Colonic mucosa (tissue), 4 donors: ENCODE data around the gene PIR. TPM values are rescaled to one million over a fixed set of nuclear protein-coding genes. Genes with fewer than 3 reads are reported as not detected.

Source experiments
- DNase-seq: peaks from one replicate; pipeline ENCODE4 v3.0.0-alpha.2; 2020
- H3K27ac ChIP-seq: fragments of 200-600 bp; one replicate; pipeline ENCODE4 v1.8.0; 2021
- H3K27me3 ChIP-seq: fragments of 200-600 bp; one replicate; pipeline ENCODE4 v1.8.0; 2021
- H3K36me3 ChIP-seq: fragments of 200-600 bp; one replicate; pipeline ENCODE4 v1.8.0; 2021
- H3K4me1 ChIP-seq: fragments of 200-600 bp; one replicate; pipeline ENCODE4 v1.8.0; 2021; ENCODE audit warnings: mild to moderate bottlenecking
- H3K4me3 ChIP-seq: fragments of 200-600 bp; one replicate; pipeline ENCODE4 v1.8.0; 2021
- H3K9ac ChIP-seq, 2 donors: one replicate each; pipeline ENCODE4 v1.7.0; 2013; ENCODE audit warnings: control low read depth in 2 of 2, low read depth in 2 of 2, low read length in 2 of 2
- H3K9me3 ChIP-seq: fragments of 200-600 bp; one replicate; pipeline ENCODE4 v1.8.0; 2021
- intact Hi-C: fragments of 100-400 bp; cut with DNase I; formaldehyde crosslinking; loops from one replicate; pipeline ENCODE4 v1.14.1; 2022
- total RNA-seq, 2 donors: library from RNA; stranded (reverse); fragmentation: NEBNext Ultra II Directional in 1 of 2; extraction: Animal tissue kit (Norgen Biotek cat#: 25700) in 1 of 2; gene quantifications; one replicate each; pipeline ENCODE4 v1.2.1, GENCODE V29; 2021
- TF ChIP-seq, protein P1 (sequence below): fragments of 200-600 bp; IDR thresholded peaks from one replicate; pipeline ENCODE4 v1.8.0; 2022; ENCODE audit warnings: antibody characterized with exemption, mild to moderate bottlenecking
- donor health status: healthy.
- donor health status: DM: no; HTN: no; CAD: no.
- donor health status: DM: no; HTN: no; CAD: no.

Gene PIR
- total RNA-seq, 2 donors from 2014 or later: 10.3 to 20.6 TPM

GRCh38 chrX:15500497-15500966, 7.4 kb upstream of the PIR start, which contains the start of gene BMX:
BMX (plus strand) TSS chrX:15500807; CDS start chrX:15508354, 7,547 bp downstream.
- Histone ChIP-seq H3K27me3 (no peaks in the 10 kb centered on the region), H3K36me3 (no peaks in the 10 kb centered on the region), H3K9ac (no peak within 1 kb of the TSS), H3K9me3 (no peaks in the 10 kb centered on the region), H3K27ac (no peak within 1 kb of the TSS), H3K4me1 (no peaks in the 10 kb centered on the region), H3K4me3 (no peak within 1 kb of the TSS)
- intact Hi-C loops: no loop called here
- no peak for DNase-seq
- TF ChIP-seq, protein P1, sequence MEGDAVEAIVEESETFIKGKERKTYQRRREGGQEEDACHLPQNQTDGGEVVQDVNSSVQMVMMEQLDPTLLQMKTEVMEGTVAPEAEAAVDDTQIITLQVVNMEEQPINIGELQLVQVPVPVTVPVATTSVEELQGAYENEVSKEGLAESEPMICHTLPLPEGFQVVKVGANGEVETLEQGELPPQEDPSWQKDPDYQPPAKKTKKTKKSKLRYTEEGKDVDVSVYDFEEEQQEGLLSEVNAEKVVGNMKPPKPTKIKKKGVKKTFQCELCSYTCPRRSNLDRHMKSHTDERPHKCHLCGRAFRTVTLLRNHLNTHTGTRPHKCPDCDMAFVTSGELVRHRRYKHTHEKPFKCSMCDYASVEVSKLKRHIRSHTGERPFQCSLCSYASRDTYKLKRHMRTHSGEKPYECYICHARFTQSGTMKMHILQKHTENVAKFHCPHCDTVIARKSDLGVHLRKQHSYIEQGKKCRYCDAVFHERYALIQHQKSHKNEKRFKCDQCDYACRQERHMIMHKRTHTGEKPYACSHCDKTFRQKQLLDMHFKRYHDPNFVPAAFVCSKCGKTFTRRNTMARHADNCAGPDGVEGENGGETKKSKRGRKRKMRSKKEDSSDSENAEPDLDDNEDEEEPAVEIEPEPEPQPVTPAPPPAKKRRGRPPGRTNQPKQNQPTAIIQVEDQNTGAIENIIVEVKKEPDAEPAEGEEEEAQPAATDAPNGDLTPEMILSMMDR: no peak

GRCh38 chrX:15499976-15500375, 6.8 kb upstream of the PIR start:
- TF ChIP-seq, protein P1: no peak
- H3K27me3 ChIP-seq: no peaks in the 10 kb centered on the region
- intact Hi-C loops: no loop called here
- H3K9ac ChIP-seq: no peak overlapping the region
- no peaks in the 10 kb centered on the region for H3K36me3 ChIP-seq
- no peak overlapping the region for H3K27ac ChIP-seq
- DNase-seq: no peak
- no peaks in the 10 kb centered on the region for H3K9me3 ChIP-seq
- H3K4me1 ChIP-seq: no peaks in the 10 kb centered on the region
- H3K4me3 ChIP-seq: no peak overlapping the region

- Histone ChIP-seq H3K9me3 (no peaks in the 10 kb centered on the region), H3K9ac (no peak overlapping the region), H3K27ac (no peak overlapping the region), H3K27me3 (no peaks in the 10 kb centered on the region), H3K36me3 (no peaks in the 10 kb centered on the region), H3K4me1 (no peaks in the 10 kb centered on the region), H3K4me3 (no peak overlapping the region)
- intact Hi-C loops: no loop called here
- TF ChIP-seq, protein P1: no peak
- no peak for DNase-seq
These were observed 5.6 kb upstream of the PIR start for GRCh38 chrX:15498741-15499140.

GRCh38 chrX:15497865-15498264, 4.7 kb upstream of the PIR start:
- Histone ChIP-seq H3K27me3 (no peaks in the 10 kb centered on the region), H3K36me3 (no peaks in the 10 kb centered on the region)
- intact Hi-C loops: no loop called here

DNA sequence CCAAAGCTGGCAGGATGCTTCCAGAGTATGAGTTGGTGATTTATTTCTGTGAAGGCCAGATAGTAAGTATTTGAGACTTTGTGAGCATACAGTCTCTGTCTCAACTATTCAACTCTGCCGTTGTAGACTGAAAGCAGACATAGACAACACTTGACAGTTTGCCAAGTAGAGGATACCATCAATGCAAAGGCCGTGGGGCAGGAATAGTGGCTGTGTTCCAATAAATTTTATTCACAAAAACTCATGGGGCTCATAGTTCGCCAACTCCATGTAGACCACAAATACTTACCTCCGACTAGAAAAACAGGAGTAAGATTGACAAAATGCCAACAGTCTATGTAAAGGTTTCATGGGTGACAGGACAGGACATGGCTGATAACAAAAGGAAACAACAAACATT, 3.7 kb upstream of the PIR start:
- no peak overlapping the region for H3K27ac ChIP-seq
- H3K4me3 ChIP-seq: no peak overlapping the region
- no peaks in the 10 kb centered on the region for H3K9me3 ChIP-seq
- H3K4me1 ChIP-seq: no peaks in the 10 kb centered on the region
- H3K36me3 ChIP-seq: no peaks in the 10 kb centered on the region
- intact Hi-C loops: no loop called here
- no peak overlapping the region for H3K9ac ChIP-seq
- TF ChIP-seq, protein P1: no peak
- H3K27me3 ChIP-seq: no peaks in the 10 kb centered on the region
- no peak for DNase-seq

More at GRCh38 chrX:15497865-15498264, 4.7 kb upstream of the PIR start:
- H3K4me1 ChIP-seq: no peaks in the 10 kb centered on the region
- H3K27ac ChIP-seq: no peak overlapping the region
- TF ChIP-seq, protein P1: peak; percentile 61
- H3K4me3 ChIP-seq: no peak overlapping the region
- H3K9me3 ChIP-seq: no peaks in the 10 kb centered on the region
- peak; percentile 77 for DNase-seq
- no peak overlapping the region for H3K9ac ChIP-seq
